Fibroblast of lung (primary cell): Measurements from ENCODE around the gene PRSS36. TPM values are rescaled to one million over a fixed set of nuclear protein-coding genes. Genes with fewer than 3 reads are reported as not detected.

ENCODE experiments used
- DNase-seq, 2 donors: peaks; one replicate each; pipeline versions ENCODE4 v3.0.0 to v3.0.0-alpha.2; 2010; ENCODE audit warnings: low read depth in 2 of 2
- H2AFZ ChIP-seq: 2 replicates; pipeline ENCODE4 v1.5.1; 2012; ENCODE audit warnings: low read length, control low read depth, inconsistent platforms
- H3K27ac ChIP-seq: 2 replicates; pipeline ENCODE4 v1.5.1; 2011; ENCODE audit warnings: low read length, control low read depth; ENCODE audit not compliant: insufficient read depth
- H3K27me3 ChIP-seq: 2 replicates; pipeline ENCODE4 v1.5.1; 2011; ENCODE audit warnings: mild to moderate bottlenecking, low read length; ENCODE audit not compliant: control insufficient read depth, insufficient read depth
- H3K36me3 ChIP-seq: 2 replicates; pipeline ENCODE4 v1.5.1; 2011; ENCODE audit warnings: low read length; ENCODE audit not compliant: control insufficient read depth, insufficient read depth
- H3K4me1 ChIP-seq: 2 replicates; pipeline ENCODE4 v1.5.1; 2011; ENCODE audit warnings: low read length; ENCODE audit not compliant: control insufficient read depth, insufficient read depth; ENCODE audit errors: extremely low read depth
- H3K4me2 ChIP-seq: 2 replicates; pipeline ENCODE4 v1.5.1; 2011; ENCODE audit warnings: low read length, control low read depth; ENCODE audit not compliant: insufficient read depth; ENCODE audit errors: extremely low read depth
- H3K4me3 ChIP-seq, 4 experiments: fragments of 200-600 bp in 1 of 4; sonication (generic) in 1 of 4; replicated peaks in 1 of 4; 2 replicates each; pipeline ENCODE4 v1.5.1; 2011 to 2016; ENCODE audit warnings: low read length in 4 of 4, low read depth in 3 of 4, mild to moderate bottlenecking in 3 of 4, control low read depth in 2 of 4, inconsistent platforms in 1 of 4, mixed read lengths in 1 of 4; ENCODE audit not compliant: insufficient read depth in 1 of 4; ENCODE audit errors: control extremely low read depth in 1 of 4
- H3K79me2 ChIP-seq: 2 replicates; pipeline ENCODE4 v1.5.1; 2012; ENCODE audit warnings: mild to moderate bottlenecking, low read length, inconsistent platforms; ENCODE audit not compliant: control insufficient read depth, insufficient read depth
- H3K9ac ChIP-seq: 2 replicates; pipeline ENCODE4 v1.5.1; 2011; ENCODE audit warnings: mild to moderate bottlenecking, low read length, control low read depth; ENCODE audit not compliant: insufficient read depth
- H3K9me3 ChIP-seq: 2 replicates; pipeline ENCODE4 v1.5.1; 2012; ENCODE audit warnings: low read depth, low read length; ENCODE audit not compliant: control insufficient read depth, insufficient read depth
- H4K20me1 ChIP-seq: 2 replicates; pipeline ENCODE4 v1.5.1; 2011; ENCODE audit warnings: low read length; ENCODE audit not compliant: control insufficient read depth, insufficient read depth; ENCODE audit errors: extremely low read depth
- CTCF ChIP-seq, 2 donors: IDR thresholded peaks in 1 of 2; conservative IDR thresholded peaks in 1 of 2; 1 replicate in 1 of 2; 2 replicates in 1 of 2; pipeline ENCODE4 v1.5.1; 2011 to 2012; ENCODE audit warnings: low read length in 2 of 2, control low read depth in 1 of 2, inconsistent platforms in 1 of 2, low read depth in 1 of 2, mild to moderate bottlenecking in 1 of 2
- EZH2 ChIP-seq: IDR thresholded peaks from 2 replicates; pipeline ENCODE4 v1.5.1; 2012; ENCODE audit warnings: low read length, control low read depth, mild to moderate bottlenecking; ENCODE audit errors: missing control alignments
- polyA plus RNA-seq, 2 donors: library from polyadenylated mRNA; depleted of rRNA in 1 of 2; stranded (reverse) in 1 of 2; unstranded in 1 of 2; fragments of >200 nt; gene quantifications; 2 replicates each; pipeline ENCODE4 v1.2.1, GENCODE V29; 2011 to 2012; ENCODE audit warnings: missing spikeins in 1 of 2
- total RNA-seq: library from RNA; depleted of rRNA; stranded (reverse); fragments of >200 nt; gene quantifications from 2 replicates; pipeline ENCODE4 v1.2.1, GENCODE V29; 2014

The PRSS36 gene
- total and polyA plus RNA-seq, 2 donors (not counting 1 experiment from before 2014, with no cell fraction given), result 0.10 to 0.17 TPM

DNA sequence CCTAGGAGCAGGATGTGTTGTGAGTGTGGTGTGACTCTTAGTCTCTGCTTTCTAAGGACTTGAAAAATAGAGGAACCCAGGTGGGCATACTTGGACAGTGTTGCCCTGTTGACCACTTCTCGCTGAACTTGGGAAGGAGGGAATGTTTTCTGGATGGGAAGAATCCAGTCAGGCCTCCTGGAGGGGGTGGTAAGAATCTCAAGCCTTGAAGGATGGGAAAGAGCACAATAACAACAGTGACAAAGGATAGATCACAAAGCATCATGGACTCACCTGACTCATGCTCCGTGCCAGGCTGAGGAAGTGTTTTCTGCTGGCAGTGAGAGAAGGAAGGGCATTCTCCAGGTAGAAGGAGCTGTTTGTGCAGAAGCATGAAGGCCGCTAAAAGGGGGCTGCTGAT is 24.0 kb downstream of the PRSS36 start:
- no peaks in the 10 kb centered on the region for H3K79me2 ChIP-seq
- H3K4me3 ChIP-seq, result no peak overlapping the region
- H3K27ac ChIP-seq, result no peak overlapping the region
- no peaks in the 10 kb centered on the region for H3K27me3 ChIP-seq
- no peaks in the 10 kb centered on the region for H3K4me1 ChIP-seq
- H3K4me2 ChIP-seq, result no peak overlapping the region
- TF ChIP-seq CTCF (conservative IDR thresholded peaks at IDR 0.05 in 1 of 2, IDR thresholded peaks at IDR 0.05 in 1 of 2; ENCODE audit: low read depth in 1 of 2, low read length in 2 of 2) (no peak), EZH2 (no peak)
- H3K9me3 ChIP-seq, result no peaks in the 10 kb centered on the region
- H3K36me3 ChIP-seq, result peaks cover 3% of the 10 kb centered on the region
- no peak overlapping the region for H3K9ac ChIP-seq
- no peak for DNase-seq
- no peak overlapping the region for H2AFZ ChIP-seq
- H4K20me1 ChIP-seq, result no peaks in the 10 kb centered on the region

GRCh38 chr16:31120129-31120528 is 29.7 kb downstream of the PRSS36 start:
- Histone ChIP-seq H3K4me3 (no peak overlapping the region), H4K20me1 (no peaks in the 10 kb centered on the region), H3K79me2 (peaks cover 15% of the 10 kb centered on the region), H3K4me2 (no peak overlapping the region), H3K27ac (no peak overlapping the region), H3K9ac (no peak overlapping the region), H3K36me3 (peaks cover 7% of the 10 kb centered on the region), H3K4me1 (peaks cover 5% of the 10 kb centered on the region), H2AFZ (no peak overlapping the region), H3K9me3 (no peaks in the 10 kb centered on the region), H3K27me3 (no peaks in the 10 kb centered on the region)
- no peak for TF ChIP-seq CTCF (conservative IDR thresholded peaks at IDR 0.05 in 1 of 2, IDR thresholded peaks at IDR 0.05 in 1 of 2; ENCODE audit: low read depth in 1 of 2, low read length in 2 of 2)
- no peak for TF ChIP-seq EZH2
- DNase-seq, result no peak

GRCh38 chr16:31118223-31119155 is 31.4 kb downstream of the PRSS36 start:
- Histone ChIP-seq H3K9me3 (no peaks in the 10 kb centered on the region), H4K20me1 (no peaks in the 10 kb centered on the region), H3K79me2 (peaks cover 15% of the 10 kb centered on the region), H3K9ac (peak overlapping the region; percentile 88), H3K27ac (peak overlapping the region; percentile 99), H3K4me1 (peaks cover 5% of the 10 kb centered on the region), H3K4me3 (peak overlapping the region; percentile 87 to 96 (median 94)), H3K27me3 (no peaks in the 10 kb centered on the region), H3K4me2 (peak overlapping the region; percentile 99), H3K36me3 (peaks cover 7% of the 10 kb centered on the region), H2AFZ (peak overlapping the region; percentile 67)
- no peak for TF ChIP-seq CTCF (conservative IDR thresholded peaks at IDR 0.05 in 1 of 2, IDR thresholded peaks at IDR 0.05 in 1 of 2; ENCODE audit: low read depth in 1 of 2, low read length in 2 of 2)
- TF ChIP-seq EZH2, result no peak
- peak; percentile 52 to 69 for DNase-seq
